GM10266 (cell line): ENCODE data around the gene NRXN2.

Experiments used
- DNase-seq: peaks from one replicate; pipeline ENCODE4 v3.0.0; 2012; ENCODE audit errors: extremely low spot score
- CTCF ChIP-seq: IDR thresholded peaks from 2 replicates; pipeline ENCODE4 v1.5.1; 2012; ENCODE audit warnings: mild to moderate bottlenecking, low read depth; ENCODE audit not compliant: control insufficient read depth, insufficient read depth; ENCODE audit errors: missing control alignments

Gene NRXN2

DNA sequence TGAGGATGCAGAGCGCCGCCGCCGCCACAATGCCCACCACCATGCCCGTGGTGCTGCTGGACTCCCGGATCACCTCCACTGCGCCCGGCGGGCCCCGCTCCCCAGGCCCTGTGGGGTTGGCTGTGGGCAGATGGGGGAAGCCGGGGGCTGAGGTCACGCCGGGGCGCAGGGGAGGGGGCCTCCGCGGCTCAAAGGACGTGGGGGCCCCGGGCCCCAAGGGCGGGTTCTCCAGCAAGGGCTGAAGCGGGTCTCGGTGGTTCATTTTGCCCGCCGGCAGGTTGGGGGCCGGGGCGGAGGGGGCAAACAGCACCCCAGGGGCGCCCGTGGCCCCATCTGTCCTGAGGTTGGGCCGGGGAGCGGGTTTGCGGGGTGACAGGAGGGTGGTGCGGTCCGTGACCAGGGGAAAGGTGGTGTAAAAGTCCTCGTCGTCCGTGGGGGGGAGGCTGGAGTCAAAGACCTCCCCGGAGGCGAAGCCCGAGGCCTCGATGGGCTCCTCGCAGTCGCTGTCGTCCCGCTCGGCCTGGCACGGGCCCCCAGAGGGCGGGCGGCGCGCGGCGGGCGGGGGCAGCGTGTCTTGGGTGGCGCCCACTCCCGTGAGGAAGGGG, 115.5 kb downstream of the NRXN2 start:
- TF ChIP-seq CTCF: no peak
- DNase-seq: no peak

DNA sequence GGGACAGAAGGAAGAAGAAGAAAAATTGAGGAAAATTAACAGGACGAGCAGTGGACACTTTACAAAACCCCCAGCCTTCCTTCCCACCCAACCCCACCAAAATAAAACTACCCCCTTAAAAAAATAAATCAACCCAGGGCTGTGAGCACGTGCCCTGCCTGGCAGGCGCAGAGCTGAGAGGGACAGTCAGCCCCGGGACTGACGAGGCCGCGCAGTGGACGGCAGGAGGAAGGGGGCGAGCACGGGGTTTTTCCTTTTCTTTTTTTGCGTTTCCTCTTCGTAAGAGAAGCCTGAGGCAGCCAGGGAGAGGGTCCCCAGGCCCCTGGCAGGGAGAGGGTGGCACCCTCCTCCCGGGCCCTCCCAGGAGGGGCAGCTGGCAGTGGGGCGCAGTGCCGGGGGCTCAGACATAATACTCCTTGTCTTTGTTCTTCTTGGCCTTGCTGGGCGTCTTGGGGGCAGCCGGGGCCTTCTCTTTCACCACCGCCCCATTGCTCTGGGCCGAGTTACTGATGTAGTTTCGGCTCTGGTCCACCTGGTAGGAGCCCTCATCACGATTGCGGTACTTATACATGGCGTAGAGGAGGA, 116.1 kb downstream of the NRXN2 start:
- DNase-seq: no peak
- no peak for TF ChIP-seq CTCF

GRCh38 chr11:64605656-64606585, 117.1 kb downstream of the NRXN2 start:
- DNase-seq: no peak
- no peak for TF ChIP-seq CTCF

- DNase-seq: no peak
- TF ChIP-seq CTCF: no peak
Measured at GRCh38 chr11:64605244-64605560, 117.8 kb downstream of the NRXN2 start.

GRCh38 chr11:64604458-64605243, 118.3 kb downstream of the NRXN2 start:
- TF ChIP-seq CTCF: no peak
- DNase-seq: no peak

- DNase-seq: no peak
- TF ChIP-seq CTCF: no peak
Measured at GRCh38 chr11:64603411-64604110, 119.4 kb downstream of the NRXN2 start.
